Neutrophil (primary cell): ENCODE measurements around the gene SLC12A8.
A peak's percentile ranks its signal among the peaks of the same experiment; 100 is the strongest.

Experiments
- H3K27ac ChIP-seq: fragments of 200-600 bp; sonication (generic); 2 replicates; pipeline ENCODE4 v1.5.1; 2016; ENCODE audit warnings: mild to moderate bottlenecking, moderate library complexity
- H3K27me3 ChIP-seq: fragments of 200-600 bp; sonication (generic); 2 replicates; pipeline ENCODE4 v1.6.0; 2016; ENCODE audit warnings: mild to moderate bottlenecking
- H3K36me3 ChIP-seq: fragments of 200-600 bp; sonication (generic); 2 replicates; pipeline ENCODE4 v1.5.1; 2017
- H3K4me1 ChIP-seq, 2 experiments: fragments of 200-600 bp in 1 of 2; sonication (generic) in 1 of 2; 1 replicate in 1 of 2; 2 replicates in 1 of 2; pipeline versions ENCODE4 v1.5.1 to v1.6.1; 2013 to 2016; ENCODE audit warnings: low read depth in 1 of 2, low read length in 1 of 2, mild to moderate bottlenecking in 1 of 2, moderate library complexity in 1 of 2; ENCODE audit not compliant: control insufficient read depth in 1 of 2, insufficient read depth in 1 of 2
- H3K4me3 ChIP-seq, 2 experiments: fragments of 200-600 bp in 1 of 2; sonication (generic) in 1 of 2; 1 replicate in 1 of 2; 2 replicates in 1 of 2; pipeline ENCODE4 v1.5.1; 2013 to 2016; ENCODE audit warnings: low read depth in 1 of 2, low read length in 1 of 2, mild to moderate bottlenecking in 1 of 2, moderate library complexity in 1 of 2
- H3K9me3 ChIP-seq: fragments of 200-600 bp; sonication (generic); 2 replicates; pipeline ENCODE4 v1.5.1; 2016
- TF ChIP-seq, protein P1 (sequence below): fragments of 200-600 bp; sonication (generic); IDR thresholded peaks from 2 replicates; pipeline ENCODE4 v1.5.1; 2016; ENCODE audit warnings: antibody characterized with exemption

The SLC12A8 gene, protein sequence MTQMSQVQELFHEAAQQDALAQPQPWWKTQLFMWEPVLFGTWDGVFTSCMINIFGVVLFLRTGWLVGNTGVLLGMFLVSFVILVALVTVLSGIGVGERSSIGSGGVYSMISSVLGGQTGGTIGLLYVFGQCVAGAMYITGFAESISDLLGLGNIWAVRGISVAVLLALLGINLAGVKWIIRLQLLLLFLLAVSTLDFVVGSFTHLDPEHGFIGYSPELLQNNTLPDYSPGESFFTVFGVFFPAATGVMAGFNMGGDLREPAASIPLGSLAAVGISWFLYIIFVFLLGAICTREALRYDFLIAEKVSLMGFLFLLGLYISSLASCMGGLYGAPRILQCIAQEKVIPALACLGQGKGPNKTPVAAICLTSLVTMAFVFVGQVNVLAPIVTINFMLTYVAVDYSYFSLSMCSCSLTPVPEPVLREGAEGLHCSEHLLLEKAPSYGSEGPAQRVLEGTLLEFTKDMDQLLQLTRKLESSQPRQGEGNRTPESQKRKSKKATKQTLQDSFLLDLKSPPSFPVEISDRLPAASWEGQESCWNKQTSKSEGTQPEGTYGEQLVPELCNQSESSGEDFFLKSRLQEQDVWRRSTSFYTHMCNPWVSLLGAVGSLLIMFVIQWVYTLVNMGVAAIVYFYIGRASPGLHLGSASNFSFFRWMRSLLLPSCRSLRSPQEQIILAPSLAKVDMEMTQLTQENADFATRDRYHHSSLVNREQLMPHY

DNA sequence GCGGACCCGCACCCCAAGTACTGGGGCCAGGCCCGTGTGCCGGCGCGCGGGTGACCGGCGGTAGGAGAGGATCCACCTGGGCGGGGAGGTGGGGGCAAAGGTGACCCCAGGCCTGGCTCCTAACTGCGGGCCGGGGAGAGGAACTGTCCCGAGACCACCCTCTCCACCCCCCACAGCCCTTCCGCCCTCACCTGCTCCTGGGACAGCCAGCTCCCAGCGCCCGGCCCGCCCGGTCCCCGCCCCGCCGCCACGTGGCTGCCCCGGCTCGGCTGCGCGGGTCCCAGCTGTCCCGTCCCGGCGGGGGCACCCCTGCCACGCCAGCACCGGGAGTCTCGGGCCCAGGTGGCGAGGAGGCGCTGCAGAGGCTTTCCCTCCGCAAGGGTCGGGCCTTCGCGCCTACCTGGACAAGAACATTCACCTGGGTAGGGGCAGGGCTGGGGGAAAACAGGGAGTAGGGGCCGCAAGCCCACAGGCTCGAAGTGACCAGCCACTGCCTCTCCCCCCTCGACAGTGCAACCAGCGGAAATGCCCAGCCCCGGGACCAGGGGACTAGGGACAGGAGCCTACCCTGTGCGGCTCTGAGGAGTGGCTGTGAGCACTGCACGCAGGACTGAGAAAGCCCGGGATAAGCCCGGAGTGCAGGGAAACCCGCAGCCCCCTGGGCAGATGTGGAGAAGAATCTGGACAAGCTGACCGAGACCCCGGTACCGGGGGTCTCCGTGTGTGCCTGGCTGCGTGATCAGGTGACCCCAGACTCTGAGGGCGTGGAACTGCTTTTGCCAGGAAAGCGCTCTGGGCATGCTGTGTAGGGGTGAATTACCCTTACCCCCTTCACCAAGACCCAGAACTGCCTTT is at the start of gene SLC12A8:
Gene SLC12A8 (minus strand): TSS at position 240 of the 855 bp plus-strand sequence. CDS start 1,399 bp downstream, outside the sequence.
- H3K27ac ChIP-seq = no peak within 1 kb of the TSS
- H3K9me3 ChIP-seq = no peaks in the 10 kb centered on the region
- H3K4me1 ChIP-seq = no peaks in the 10 kb centered on the region
- no peak within 1 kb of the TSS for H3K4me3 ChIP-seq
- no peaks in the 10 kb centered on the region for H3K36me3 ChIP-seq
- peaks cover 74% of the 10 kb centered on the region for H3K27me3 ChIP-seq
- TF ChIP-seq, protein P1, sequence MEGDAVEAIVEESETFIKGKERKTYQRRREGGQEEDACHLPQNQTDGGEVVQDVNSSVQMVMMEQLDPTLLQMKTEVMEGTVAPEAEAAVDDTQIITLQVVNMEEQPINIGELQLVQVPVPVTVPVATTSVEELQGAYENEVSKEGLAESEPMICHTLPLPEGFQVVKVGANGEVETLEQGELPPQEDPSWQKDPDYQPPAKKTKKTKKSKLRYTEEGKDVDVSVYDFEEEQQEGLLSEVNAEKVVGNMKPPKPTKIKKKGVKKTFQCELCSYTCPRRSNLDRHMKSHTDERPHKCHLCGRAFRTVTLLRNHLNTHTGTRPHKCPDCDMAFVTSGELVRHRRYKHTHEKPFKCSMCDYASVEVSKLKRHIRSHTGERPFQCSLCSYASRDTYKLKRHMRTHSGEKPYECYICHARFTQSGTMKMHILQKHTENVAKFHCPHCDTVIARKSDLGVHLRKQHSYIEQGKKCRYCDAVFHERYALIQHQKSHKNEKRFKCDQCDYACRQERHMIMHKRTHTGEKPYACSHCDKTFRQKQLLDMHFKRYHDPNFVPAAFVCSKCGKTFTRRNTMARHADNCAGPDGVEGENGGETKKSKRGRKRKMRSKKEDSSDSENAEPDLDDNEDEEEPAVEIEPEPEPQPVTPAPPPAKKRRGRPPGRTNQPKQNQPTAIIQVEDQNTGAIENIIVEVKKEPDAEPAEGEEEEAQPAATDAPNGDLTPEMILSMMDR = no peak

DNA sequence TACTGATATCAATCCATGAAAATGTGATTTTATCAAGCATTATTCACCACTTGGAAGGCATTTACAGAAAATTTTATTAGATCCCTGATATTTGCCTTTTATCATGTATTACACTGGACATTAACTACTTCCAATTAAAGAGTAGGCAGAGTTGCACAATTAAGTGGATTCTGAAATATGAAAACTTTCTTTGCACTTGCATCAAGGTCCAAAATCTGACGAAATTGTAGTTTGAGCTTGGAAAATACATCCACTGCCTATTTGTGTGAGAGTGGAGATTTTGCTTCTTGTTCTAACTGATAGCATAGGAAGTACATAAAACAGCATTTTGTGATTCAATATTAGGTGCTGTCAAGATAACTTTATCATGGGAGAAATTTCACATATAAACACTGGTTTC is 49.6 kb upstream of the SLC12A8 start:
- Histone ChIP-seq H3K4me3 (no peak overlapping the region), H3K9me3 (no peaks in the 10 kb centered on the region), H3K27me3 (no peaks in the 10 kb centered on the region), H3K4me1 (peaks cover 4 to 7% of the 10 kb centered on the region in 2 experiments), H3K36me3 (peaks cover 15% of the 10 kb centered on the region), H3K27ac (no peak overlapping the region)
- TF ChIP-seq, protein P1 = no peak

DNA sequence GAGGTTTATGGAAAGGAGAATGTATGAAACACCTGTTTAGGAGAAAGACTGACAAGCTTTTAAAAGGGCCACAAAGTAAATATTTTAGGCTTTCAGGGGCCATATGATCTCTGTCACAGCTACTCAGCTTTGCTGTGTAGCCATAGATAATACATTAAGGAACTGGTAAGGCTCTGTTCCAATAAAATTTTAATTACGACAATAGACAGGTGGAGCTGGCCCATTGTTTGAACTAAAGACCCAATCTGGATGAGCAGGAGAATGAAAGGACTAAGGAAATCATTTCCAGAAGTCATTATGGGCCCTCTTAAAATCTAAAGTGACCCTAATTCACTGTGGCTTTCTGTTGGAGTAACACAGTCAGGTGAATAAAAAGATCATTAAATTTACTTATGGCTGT is 48.5 kb upstream of the SLC12A8 start:
- Histone ChIP-seq H3K4me1 (peaks cover 4 to 9% of the 10 kb centered on the region in 2 experiments), H3K4me3 (no peak overlapping the region), H3K9me3 (no peaks in the 10 kb centered on the region), H3K27ac (no peak overlapping the region), H3K27me3 (no peaks in the 10 kb centered on the region), H3K36me3 (peaks cover 15% of the 10 kb centered on the region)
- TF ChIP-seq, protein P1 = no peak

DNA sequence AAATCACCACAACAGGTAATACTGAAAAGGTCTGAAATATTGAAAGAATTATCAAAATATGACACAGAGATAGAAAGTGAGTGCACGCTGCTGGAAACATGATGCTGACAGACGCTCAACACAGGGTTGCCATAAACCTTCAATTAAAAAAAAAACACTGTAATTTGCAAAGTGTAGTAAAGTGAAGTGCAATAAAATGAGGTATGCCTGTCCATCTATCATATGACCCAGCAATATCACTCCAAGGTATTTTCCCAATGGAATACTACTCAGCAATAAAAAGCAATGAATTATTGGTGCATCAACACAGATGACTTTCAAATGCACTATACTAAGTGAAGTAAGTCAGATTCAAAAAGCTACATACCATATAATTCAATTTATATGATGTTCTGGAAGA is 47.6 kb upstream of the SLC12A8 start:
- TF ChIP-seq, protein P1 = no peak
- H3K4me1 ChIP-seq = peaks cover 4 to 9% of the 10 kb centered on the region in 2 experiments
- peaks cover 15% of the 10 kb centered on the region for H3K36me3 ChIP-seq
- H3K4me3 ChIP-seq = no peak overlapping the region
- no peak overlapping the region for H3K27ac ChIP-seq
- H3K9me3 ChIP-seq = no peaks in the 10 kb centered on the region
- H3K27me3 ChIP-seq = no peaks in the 10 kb centered on the region

DNA sequence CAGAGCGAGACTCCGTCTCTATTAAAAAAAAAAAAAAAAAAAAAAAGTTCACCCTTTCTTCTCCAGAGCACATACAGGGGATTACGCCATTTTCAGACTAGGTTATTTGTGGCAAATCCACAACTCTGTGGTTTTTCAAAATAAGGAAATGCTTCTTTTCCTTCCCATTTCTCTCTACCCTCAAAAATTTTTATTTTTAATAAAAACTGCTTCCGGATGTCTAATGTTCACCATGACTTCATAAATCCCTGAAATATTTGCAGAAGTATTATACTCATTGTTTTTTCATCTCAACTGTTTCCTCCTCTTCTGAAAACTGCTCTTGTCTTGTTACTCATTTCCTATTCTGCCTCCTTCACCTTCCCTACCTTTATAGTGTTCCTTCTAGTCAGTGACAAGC is 45.0 kb upstream of the SLC12A8 start:
- no peaks in the 10 kb centered on the region for H3K9me3 ChIP-seq
- no peaks in the 10 kb centered on the region for H3K27me3 ChIP-seq
- H3K4me3 ChIP-seq = no peak overlapping the region
- peaks cover 4 to 9% of the 10 kb centered on the region in 2 experiments for H3K4me1 ChIP-seq
- TF ChIP-seq, protein P1 = no peak
- H3K27ac ChIP-seq = peak overlapping the region; percentile 12
- peaks cover 9% of the 10 kb centered on the region for H3K36me3 ChIP-seq
